ENCODE results near the gene RAP2A. TPM values are rescaled to one million over a fixed set of nuclear protein-coding genes. Genes with fewer than 3 reads are reported as not detected.

The RAP2A gene
- total RNA-seq, 4 donors from 2014 or later, result 10.5 to 23.2 (median 20.7) TPM

- WGBS, 2 donors (ENCODE audit: low coverage in 1 of 2), result 17 to 33% methylated on average over 1 of the region's 1 CpG
- H3K9me3 ChIP-seq, result no peaks in the 10 kb centered on the region
- peaks cover 0 to 6% (median 0%) of the 10 kb centered on the region in 4 donors for H3K4me1 ChIP-seq
- in situ Hi-C loops (cut with MboI; ENCODE audit: low pct_ligation_motif_present in 1 of 4, low pct_unique_long_range_greater_than_20kb in 1 of 4, low sequenced_read_pairs in 3 of 4), result no loop called here
- H3K27ac ChIP-seq, result no peak overlapping the region
- no peaks in the 10 kb centered on the region for H3K27me3 ChIP-seq
- DNase-seq, result no peak
- intact Hi-C loops (cut with DNase I; ENCODE audit: low total_unique reads), result no loop called here
- no peaks in the 10 kb centered on the region for H3K36me3 ChIP-seq
- TF ChIP-seq POLR2AphosphoS5 (IDR thresholded peaks at IDR 0.05) (peak in 1 of 3 donors; percentile 14), EP300 (IDR thresholded peaks at IDR 0.05; ENCODE audit: low read depth) (no peak), POLR2A (IDR thresholded peaks at IDR 0.05) (no peak), CTCF (IDR thresholded peaks at IDR 0.05) (no peak)
- H3K4me3 ChIP-seq, result no peak overlapping the region
Measured at GRCh38 chr13:97471711-97472110, 37.7 kb downstream of the RAP2A start.

- in situ Hi-C loops (cut with MboI; ENCODE audit: low pct_ligation_motif_present in 1 of 4, low pct_unique_long_range_greater_than_20kb in 1 of 4, low sequenced_read_pairs in 3 of 4), result no loop called here
- H3K27me3 ChIP-seq, result no peaks in the 10 kb centered on the region
- DNase-seq, result no peak
- no peak overlapping the region for H3K4me3 ChIP-seq
- H3K9me3 ChIP-seq, result no peaks in the 10 kb centered on the region
- 64 to 69% methylated on average over 6 of the region's 6 CpGs for WGBS, 2 donors (ENCODE audit: low coverage in 1 of 2)
- TF ChIP-seq EP300 (IDR thresholded peaks at IDR 0.05; ENCODE audit: low read depth), result no peak
- TF ChIP-seq POLR2AphosphoS5 (IDR thresholded peaks at IDR 0.05), result no peak
- TF ChIP-seq POLR2A (IDR thresholded peaks at IDR 0.05), result no peak
- TF ChIP-seq CTCF (IDR thresholded peaks at IDR 0.05), result no peak
- H3K36me3 ChIP-seq, result no peaks in the 10 kb centered on the region
- intact Hi-C loops (cut with DNase I; ENCODE audit: low total_unique reads), result no loop called here
- H3K4me1 ChIP-seq, result no peaks in the 10 kb centered on the region
- H3K27ac ChIP-seq, result peak overlapping the region in 3 of 4 donors; percentile 5 to 31 (median 16)
Measured at GRCh38 chr13:97474349-97474980, 40.5 kb downstream of the RAP2A start.

- in situ Hi-C loops (cut with MboI; ENCODE audit: low pct_ligation_motif_present in 1 of 4, low pct_unique_long_range_greater_than_20kb in 1 of 4, low sequenced_read_pairs in 3 of 4), result no loop called here
Measured at GRCh38 chr13:97475011-97475410, 41.0 kb downstream of the RAP2A start.

GRCh38 chr13:97477844-97478243, 43.9 kb downstream of the RAP2A start:
- in situ Hi-C loops (cut with MboI; ENCODE audit: low pct_ligation_motif_present in 1 of 4, low pct_unique_long_range_greater_than_20kb in 1 of 4, low sequenced_read_pairs in 3 of 4) (no loop called here), intact Hi-C loops (cut with DNase I; ENCODE audit: low total_unique reads) (no loop called here)
- no peak for DNase-seq
- Histone ChIP-seq H3K9me3 (no peaks in the 10 kb centered on the region), H3K4me3 (no peak overlapping the region), H3K4me1 (no peaks in the 10 kb centered on the region), H3K27ac (no peak overlapping the region), H3K36me3 (no peaks in the 10 kb centered on the region), H3K27me3 (no peaks in the 10 kb centered on the region)
- TF ChIP-seq POLR2AphosphoS5 (IDR thresholded peaks at IDR 0.05), result no peak

More at GRCh38 chr13:97475011-97475410, 41.0 kb downstream of the RAP2A start:
- 61 to 67% methylated on average over 2 to 4 of the region's 4 CpGs for WGBS, 2 donors (ENCODE audit: low coverage in 1 of 2)
- intact Hi-C loops (cut with DNase I; ENCODE audit: low total_unique reads), result no loop called here
- Histone ChIP-seq H3K27ac (peak overlapping the region in 3 of 4 donors; percentile 5 to 16 (median 7)), H3K9me3 (no peaks in the 10 kb centered on the region), H3K4me3 (no peak overlapping the region), H3K27me3 (no peaks in the 10 kb centered on the region), H3K36me3 (no peaks in the 10 kb centered on the region), H3K4me1 (no peaks in the 10 kb centered on the region)
- no peak for DNase-seq
- TF ChIP-seq POLR2A (IDR thresholded peaks at IDR 0.05) (no peak), EP300 (IDR thresholded peaks at IDR 0.05; ENCODE audit: low read depth) (no peak), CTCF (IDR thresholded peaks at IDR 0.05) (no peak)

- no peaks in the 10 kb centered on the region for H3K4me1 ChIP-seq
- intact Hi-C loops (cut with DNase I; ENCODE audit: low total_unique reads), result no loop called here
- in situ Hi-C loops (cut with MboI; ENCODE audit: low pct_ligation_motif_present in 1 of 4, low pct_unique_long_range_greater_than_20kb in 1 of 4, low sequenced_read_pairs in 3 of 4), result no loop called here
- 79 to 85% methylated on average over 2 of the region's 2 CpGs for whole genome bisulfite sequencing, 2 donors (ENCODE audit: low coverage in 1 of 2)
- no peak overlapping the region for H3K27ac ChIP-seq
- no peaks in the 10 kb centered on the region for H3K36me3 ChIP-seq
- H3K4me3 ChIP-seq, result no peak overlapping the region
- no peak for TF ChIP-seq POLR2A (IDR thresholded peaks at IDR 0.05)
- no peak for TF ChIP-seq POLR2AphosphoS5 (IDR thresholded peaks at IDR 0.05)
- no peak for TF ChIP-seq CTCF (IDR thresholded peaks at IDR 0.05)
- TF ChIP-seq EP300 (IDR thresholded peaks at IDR 0.05; ENCODE audit: low read depth), result no peak
- H3K27me3 ChIP-seq, result no peaks in the 10 kb centered on the region
- no peak for DNase-seq
- no peaks in the 10 kb centered on the region for H3K9me3 ChIP-seq
Measured at GRCh38 chr13:97478247-97478646, 44.3 kb downstream of the RAP2A start.
